Measurements from ENCODE around the gene CPB2.

CPB2 gene

DNA sequence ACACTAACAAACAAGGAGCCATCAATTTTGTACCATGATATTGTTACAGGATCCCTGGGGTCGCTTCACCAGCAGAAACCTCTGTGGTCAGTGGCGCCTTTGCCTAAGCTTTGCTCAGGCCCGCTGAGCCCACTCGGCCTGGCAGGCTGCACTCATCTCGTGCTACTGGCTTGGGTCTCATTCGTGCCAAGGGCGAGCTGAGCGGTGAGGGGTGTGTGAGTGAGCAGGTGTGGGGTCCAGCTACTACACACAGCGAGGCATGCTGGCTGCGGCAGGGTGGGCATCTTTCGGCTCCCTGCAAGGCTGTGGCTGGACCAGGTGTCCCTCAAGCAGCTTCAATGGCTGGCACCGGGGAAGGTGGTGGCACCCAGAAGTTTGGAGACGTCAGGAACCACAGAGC is 19.1 kb downstream of the CPB2 start:
- H3K4me3 ChIP-seq (ENCODE audit: low read depth in 1 of 2, low read length in 1 of 2), result no peak overlapping the region
- no peaks in the 10 kb centered on the region for H3K4me1 ChIP-seq (ENCODE audit: control insufficient read depth in 1 of 2, insufficient read depth in 1 of 2, low read depth in 1 of 2, low read length in 1 of 2)
- no peaks in the 10 kb centered on the region for H3K9me3 ChIP-seq
- no peaks in the 10 kb centered on the region for H3K36me3 ChIP-seq
- no peak overlapping the region for H3K27ac ChIP-seq
- H3K27me3 ChIP-seq, result no peaks in the 10 kb centered on the region
- TF ChIP-seq, protein P1, sequence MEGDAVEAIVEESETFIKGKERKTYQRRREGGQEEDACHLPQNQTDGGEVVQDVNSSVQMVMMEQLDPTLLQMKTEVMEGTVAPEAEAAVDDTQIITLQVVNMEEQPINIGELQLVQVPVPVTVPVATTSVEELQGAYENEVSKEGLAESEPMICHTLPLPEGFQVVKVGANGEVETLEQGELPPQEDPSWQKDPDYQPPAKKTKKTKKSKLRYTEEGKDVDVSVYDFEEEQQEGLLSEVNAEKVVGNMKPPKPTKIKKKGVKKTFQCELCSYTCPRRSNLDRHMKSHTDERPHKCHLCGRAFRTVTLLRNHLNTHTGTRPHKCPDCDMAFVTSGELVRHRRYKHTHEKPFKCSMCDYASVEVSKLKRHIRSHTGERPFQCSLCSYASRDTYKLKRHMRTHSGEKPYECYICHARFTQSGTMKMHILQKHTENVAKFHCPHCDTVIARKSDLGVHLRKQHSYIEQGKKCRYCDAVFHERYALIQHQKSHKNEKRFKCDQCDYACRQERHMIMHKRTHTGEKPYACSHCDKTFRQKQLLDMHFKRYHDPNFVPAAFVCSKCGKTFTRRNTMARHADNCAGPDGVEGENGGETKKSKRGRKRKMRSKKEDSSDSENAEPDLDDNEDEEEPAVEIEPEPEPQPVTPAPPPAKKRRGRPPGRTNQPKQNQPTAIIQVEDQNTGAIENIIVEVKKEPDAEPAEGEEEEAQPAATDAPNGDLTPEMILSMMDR (IDR thresholded peaks at IDR 0.05), result no peak

DNA sequence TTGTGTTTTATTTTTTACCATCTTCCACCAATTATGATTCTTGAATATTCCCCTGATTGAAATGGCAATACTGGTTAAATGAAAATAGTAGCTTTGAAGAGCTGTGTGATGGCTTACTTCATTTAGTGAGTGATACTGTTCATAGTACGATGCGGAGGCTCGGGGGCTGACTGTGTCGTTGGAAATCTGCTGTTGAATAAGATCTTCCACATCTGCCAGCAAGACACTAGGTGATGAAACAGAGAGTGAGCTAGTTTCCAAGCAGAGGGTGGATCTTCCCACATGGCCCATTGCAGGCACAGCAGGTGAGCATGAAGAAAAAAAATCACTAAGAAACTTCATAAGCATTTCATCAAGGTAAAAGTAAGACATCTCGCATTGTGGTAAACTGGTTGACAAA is 22.5 kb downstream of the CPB2 start:
- H3K4me3 ChIP-seq (ENCODE audit: low read depth in 1 of 2, low read length in 1 of 2), result no peak overlapping the region
- no peaks in the 10 kb centered on the region for H3K4me1 ChIP-seq (ENCODE audit: control insufficient read depth in 1 of 2, insufficient read depth in 1 of 2, low read depth in 1 of 2, low read length in 1 of 2)
- no peak overlapping the region for H3K27ac ChIP-seq
- TF ChIP-seq, protein P1 (IDR thresholded peaks at IDR 0.05), result no peak
- no peaks in the 10 kb centered on the region for H3K36me3 ChIP-seq
- H3K9me3 ChIP-seq, result no peaks in the 10 kb centered on the region
- H3K27me3 ChIP-seq, result no peaks in the 10 kb centered on the region

DNA sequence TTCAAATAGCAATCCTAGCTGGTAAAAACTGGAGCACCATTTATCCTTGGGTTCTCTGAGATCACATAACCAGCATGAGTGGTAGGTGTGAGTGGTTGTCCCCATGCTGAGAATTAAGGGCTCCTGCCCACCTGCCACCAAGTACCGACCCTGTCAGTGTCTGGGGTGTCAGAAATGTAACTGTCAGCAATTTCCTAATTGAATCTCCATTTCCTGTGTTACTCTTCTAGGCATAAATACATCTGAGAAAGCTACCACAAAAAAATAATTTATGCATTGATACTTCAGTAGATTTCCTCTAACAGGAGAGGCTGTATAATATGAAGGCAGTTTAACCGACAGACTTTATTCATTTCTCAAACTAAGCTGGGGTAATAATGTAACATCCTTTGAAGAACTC is 25.1 kb downstream of the CPB2 start:
- no peaks in the 10 kb centered on the region for H3K9me3 ChIP-seq
- H3K4me1 ChIP-seq (ENCODE audit: control insufficient read depth in 1 of 2, insufficient read depth in 1 of 2, low read depth in 1 of 2, low read length in 1 of 2), result no peaks in the 10 kb centered on the region
- no peak overlapping the region for H3K4me3 ChIP-seq (ENCODE audit: low read depth in 1 of 2, low read length in 1 of 2)
- no peaks in the 10 kb centered on the region for H3K27me3 ChIP-seq
- H3K36me3 ChIP-seq, result no peaks in the 10 kb centered on the region
- no peak overlapping the region for H3K27ac ChIP-seq
- TF ChIP-seq, protein P1 (IDR thresholded peaks at IDR 0.05), result no peak

DNA sequence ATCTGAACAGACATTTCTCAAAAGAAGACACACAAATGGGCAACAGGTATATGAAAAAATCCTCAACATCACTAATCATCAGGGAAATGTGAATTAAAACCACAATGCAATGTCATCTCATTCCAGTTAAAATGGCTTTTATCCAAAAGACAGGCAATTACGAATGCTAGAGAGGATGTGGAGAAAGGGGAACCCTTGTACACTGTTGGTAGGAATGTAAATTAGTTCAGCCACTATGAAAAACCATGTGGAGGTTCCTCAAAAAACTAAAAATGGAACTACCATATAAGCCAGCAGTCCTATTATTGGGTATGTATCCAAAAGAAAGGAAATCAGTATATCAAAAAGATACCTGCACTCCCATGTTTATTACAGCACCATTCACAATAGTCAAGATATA is 27.6 kb downstream of the CPB2 start:
- H3K4me3 ChIP-seq (ENCODE audit: low read depth in 1 of 2, low read length in 1 of 2), result no peak overlapping the region
- TF ChIP-seq, protein P1 (IDR thresholded peaks at IDR 0.05), result no peak
- no peaks in the 10 kb centered on the region for H3K36me3 ChIP-seq
- H3K27ac ChIP-seq, result no peak overlapping the region
- H3K4me1 ChIP-seq (ENCODE audit: control insufficient read depth in 1 of 2, insufficient read depth in 1 of 2, low read depth in 1 of 2, low read length in 1 of 2), result no peaks in the 10 kb centered on the region
- no peaks in the 10 kb centered on the region for H3K27me3 ChIP-seq
- no peaks in the 10 kb centered on the region for H3K9me3 ChIP-seq

DNA sequence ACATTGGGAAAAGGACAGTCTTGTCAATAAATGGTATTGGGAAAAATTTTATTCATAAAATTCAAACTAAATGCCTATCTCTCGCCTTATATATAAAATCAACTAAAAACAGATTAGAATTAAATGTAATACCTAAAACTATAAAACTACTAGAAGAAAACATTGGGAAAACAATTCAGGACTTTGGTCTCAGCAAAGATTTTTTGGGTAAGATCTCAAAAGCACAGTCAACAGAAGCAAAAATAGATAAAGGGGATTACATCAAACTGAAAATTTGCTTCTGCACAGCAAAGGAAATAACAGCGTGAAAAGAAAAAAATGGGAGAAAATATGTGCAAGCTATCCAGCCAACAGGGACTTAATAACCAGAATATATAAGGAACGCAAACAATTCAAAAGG is 28.0 kb downstream of the CPB2 start:
- Histone ChIP-seq H3K27ac (no peak overlapping the region), H3K9me3 (no peaks in the 10 kb centered on the region), H3K4me1 (ENCODE audit: control insufficient read depth in 1 of 2, insufficient read depth in 1 of 2, low read depth in 1 of 2, low read length in 1 of 2) (no peaks in the 10 kb centered on the region), H3K36me3 (no peaks in the 10 kb centered on the region), H3K27me3 (no peaks in the 10 kb centered on the region), H3K4me3 (ENCODE audit: low read depth in 1 of 2, low read length in 1 of 2) (no peak overlapping the region)
- TF ChIP-seq, protein P1 (IDR thresholded peaks at IDR 0.05), result no peak

DNA sequence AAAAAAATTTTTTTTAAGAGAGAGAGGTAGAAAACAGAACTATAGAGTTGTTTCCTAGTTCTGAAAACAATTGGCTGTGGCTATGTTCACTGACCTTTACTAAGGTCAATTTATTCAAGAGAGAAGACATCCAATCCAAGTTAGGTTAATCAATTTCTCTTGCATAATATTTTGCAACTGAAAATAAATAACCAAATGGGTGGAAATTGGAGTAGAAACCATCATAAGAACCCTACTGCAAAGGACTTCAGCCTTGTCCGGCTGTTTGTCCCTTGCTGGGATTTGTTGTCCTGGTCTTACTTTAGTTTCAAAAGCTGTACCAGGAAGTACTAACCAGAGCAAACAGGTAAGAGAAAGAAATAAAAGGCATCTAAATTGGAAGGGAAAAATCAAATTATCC is 29.0 kb downstream of the CPB2 start:
- TF ChIP-seq, protein P1 (IDR thresholded peaks at IDR 0.05), result no peak
- Histone ChIP-seq H3K36me3 (no peaks in the 10 kb centered on the region), H3K9me3 (no peaks in the 10 kb centered on the region), H3K27me3 (no peaks in the 10 kb centered on the region), H3K4me3 (ENCODE audit: low read depth in 1 of 2, low read length in 1 of 2) (no peak overlapping the region), H3K4me1 (ENCODE audit: control insufficient read depth in 1 of 2, insufficient read depth in 1 of 2, low read depth in 1 of 2, low read length in 1 of 2) (no peaks in the 10 kb centered on the region), H3K27ac (no peak overlapping the region)

Data from neutrophil (primary cell).